ENCODE measurements around the gene SSR4. TPM values are rescaled to one million over a fixed set of nuclear protein-coding genes. Genes with fewer than 3 reads are reported as not detected.

Gene SSR4
- total and polyA plus RNA-seq, 2 donors (not counting 1 experiment from before 2014, with no cell fraction given): 134 to 297 TPM

DNA sequence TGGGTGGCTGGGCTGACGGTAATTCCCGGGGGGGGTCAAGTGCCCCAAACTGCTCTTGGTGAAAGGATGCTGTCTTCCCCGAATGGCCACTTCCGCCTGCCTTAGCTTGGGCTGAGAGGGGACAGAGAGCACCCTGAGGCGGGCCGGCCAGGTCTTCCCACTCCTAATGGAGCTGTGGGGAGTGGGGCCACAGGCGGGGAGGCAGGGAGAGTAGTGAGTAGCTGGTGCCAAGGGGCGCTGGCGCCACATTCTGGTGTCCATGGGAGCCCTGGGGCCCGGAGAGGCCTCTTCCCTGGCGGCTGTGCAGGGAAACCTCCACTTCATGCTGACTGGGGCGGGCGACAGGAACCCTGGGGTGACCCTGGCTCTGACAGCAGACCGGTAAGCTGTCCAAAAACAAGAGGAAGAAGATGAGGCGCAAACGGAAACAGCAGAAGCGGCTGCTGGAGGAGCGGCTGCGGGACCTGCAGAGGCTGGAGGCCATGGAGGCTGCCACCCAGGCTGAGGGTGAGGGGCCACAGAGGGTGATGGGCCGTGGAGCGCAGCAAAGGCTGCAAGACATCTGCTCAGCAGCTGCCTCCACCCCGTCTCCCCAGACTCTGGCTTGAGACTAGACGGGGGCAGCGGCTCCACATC, 11.0 kb upstream of the SSR4 start:
- no peak for ATAC-seq (ENCODE audit: low read depth)

DNA sequence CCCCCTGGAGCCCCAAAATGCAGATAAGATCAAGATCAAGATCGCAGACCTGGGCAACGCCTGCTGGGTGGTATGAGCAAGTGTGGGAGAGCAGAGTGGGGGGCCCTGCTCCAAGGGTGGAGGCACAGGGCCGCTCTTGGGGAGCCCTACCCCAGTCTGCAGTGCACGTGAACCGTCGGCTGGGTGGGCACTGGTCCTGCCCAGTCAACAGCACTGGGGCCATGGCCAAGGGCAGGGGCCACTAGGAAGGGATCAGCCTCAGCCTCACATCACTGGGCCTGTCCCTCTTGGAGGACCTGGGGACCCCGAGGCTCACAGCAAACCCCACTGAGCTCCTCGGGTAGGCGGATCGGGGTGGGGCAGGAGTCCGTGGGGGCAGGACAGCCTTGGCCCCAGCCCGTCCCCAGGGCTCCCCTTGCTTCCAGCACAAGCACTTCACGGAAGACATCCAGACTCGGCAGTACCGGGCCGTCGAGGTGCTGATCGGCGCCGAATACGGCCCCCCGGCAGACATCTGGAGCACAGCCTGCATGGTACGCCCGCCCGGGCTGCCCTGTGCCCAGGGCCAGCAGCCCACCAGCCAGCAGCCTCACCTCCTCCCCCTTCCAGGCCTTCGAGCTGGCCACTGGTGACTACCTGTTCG, 10.0 kb upstream of the SSR4 start:
- TF ChIP-seq EZH2 (IDR thresholded peaks at IDR 0.05; ENCODE audit: borderline replicate concordance, insufficient read depth, low read depth, low read length, poor library complexity, severe bottlenecking): no peak
- TF ChIP-seq, protein P1, sequence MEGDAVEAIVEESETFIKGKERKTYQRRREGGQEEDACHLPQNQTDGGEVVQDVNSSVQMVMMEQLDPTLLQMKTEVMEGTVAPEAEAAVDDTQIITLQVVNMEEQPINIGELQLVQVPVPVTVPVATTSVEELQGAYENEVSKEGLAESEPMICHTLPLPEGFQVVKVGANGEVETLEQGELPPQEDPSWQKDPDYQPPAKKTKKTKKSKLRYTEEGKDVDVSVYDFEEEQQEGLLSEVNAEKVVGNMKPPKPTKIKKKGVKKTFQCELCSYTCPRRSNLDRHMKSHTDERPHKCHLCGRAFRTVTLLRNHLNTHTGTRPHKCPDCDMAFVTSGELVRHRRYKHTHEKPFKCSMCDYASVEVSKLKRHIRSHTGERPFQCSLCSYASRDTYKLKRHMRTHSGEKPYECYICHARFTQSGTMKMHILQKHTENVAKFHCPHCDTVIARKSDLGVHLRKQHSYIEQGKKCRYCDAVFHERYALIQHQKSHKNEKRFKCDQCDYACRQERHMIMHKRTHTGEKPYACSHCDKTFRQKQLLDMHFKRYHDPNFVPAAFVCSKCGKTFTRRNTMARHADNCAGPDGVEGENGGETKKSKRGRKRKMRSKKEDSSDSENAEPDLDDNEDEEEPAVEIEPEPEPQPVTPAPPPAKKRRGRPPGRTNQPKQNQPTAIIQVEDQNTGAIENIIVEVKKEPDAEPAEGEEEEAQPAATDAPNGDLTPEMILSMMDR (IDR thresholded peaks at IDR 0.05): no peak
- Histone ChIP-seq H3K4me3 (ENCODE audit: control extremely low read depth in 1 of 5, extremely low read depth in 1 of 5, insufficient read depth in 1 of 5, low read depth in 2 of 5, low read length in 4 of 5) (no peak overlapping the region), H2AFZ (ENCODE audit: insufficient read depth, low read depth, low read length, poor library complexity, severe bottlenecking) (no peak overlapping the region), H3K27me3 (replicated peaks in 1 of 4; ENCODE audit: control extremely low read depth in 1 of 4, control insufficient read depth in 3 of 4, insufficient read depth in 4 of 4, low read length in 3 of 4) (no peaks in the 10 kb centered on the region), H3K9me3 (ENCODE audit: control extremely low read depth in 1 of 3, control insufficient read depth in 2 of 3, insufficient read depth in 1 of 3, low read length in 2 of 3) (no peaks in the 10 kb centered on the region), H4K20me1 (ENCODE audit: control insufficient read depth, insufficient read depth, low read length, poor library complexity, severe bottlenecking) (no peaks in the 10 kb centered on the region), H3K9ac (ENCODE audit: low read length) (no peak overlapping the region), H3K27ac (ENCODE audit: low read length in 2 of 2) (no peak overlapping the region), H3K36me3 (replicated peaks in 1 of 2; ENCODE audit: control extremely low read depth in 1 of 2, control insufficient read depth in 1 of 2, extremely low read depth in 1 of 2, insufficient read depth in 2 of 2, low read length in 1 of 2) (peaks cover 0 to 23% of the 10 kb centered on the region in 2 experiments), H3K4me1 (ENCODE audit: control insufficient read depth in 2 of 2, insufficient read depth in 2 of 2, low read length in 2 of 2) (no peaks in the 10 kb centered on the region), H3K79me2 (ENCODE audit: control insufficient read depth, insufficient read depth, low read length) (no peaks in the 10 kb centered on the region), H3K4me2 (replicated peaks; ENCODE audit: low read depth, low read length, poor library complexity, severe bottlenecking) (no peak overlapping the region)
- POLR2A ChIA-PET: no interaction called here
- WGBS (ENCODE audit: insufficient coverage): 98% methylated on average over 11 of the region's 27 CpGs
- DNase-seq: no peak
- peaks cover 4% of the 10 kb centered on the region for H3K4me1 Mint-ChIP-seq
- no peak overlapping the region for H3K4me3 Mint-ChIP-seq
- peaks cover 7% of the 10 kb centered on the region for H3K27me3 Mint-ChIP-seq
- ATAC-seq (ENCODE audit: low read depth): no peak
- no peak overlapping the region for H3K27ac Mint-ChIP-seq
- CTCF ChIA-PET: no interaction called here
- intact Hi-C loops (cut with micrococcal nuclease): no loop called here
- H3K9me3 Mint-ChIP-seq (ENCODE audit: insufficient read depth): no peaks in the 10 kb centered on the region

More for the DNA sequence above, 11.0 kb upstream of the SSR4 start:
- no peak overlapping the region for H3K4me2 ChIP-seq (replicated peaks; ENCODE audit: low read depth, low read length, poor library complexity, severe bottlenecking)
- no peak overlapping the region for H3K9ac ChIP-seq (ENCODE audit: low read length)
- TF ChIP-seq, protein P1 (IDR thresholded peaks at IDR 0.05): no peak
- H3K4me3 Mint-ChIP-seq: no peak overlapping the region
- ChIA-PET CTCF (no interaction called here), POLR2A (no interaction called here)
- no peak overlapping the region for H3K27ac Mint-ChIP-seq
- no peaks in the 10 kb centered on the region for H3K9me3 ChIP-seq (ENCODE audit: control extremely low read depth in 1 of 3, control insufficient read depth in 2 of 3, insufficient read depth in 1 of 3, low read length in 2 of 3)
- H3K27me3 Mint-ChIP-seq: peaks cover 7% of the 10 kb centered on the region
- no peaks in the 10 kb centered on the region for H4K20me1 ChIP-seq (ENCODE audit: control insufficient read depth, insufficient read depth, low read length, poor library complexity, severe bottlenecking)
- H3K4me3 ChIP-seq (ENCODE audit: control extremely low read depth in 1 of 5, extremely low read depth in 1 of 5, insufficient read depth in 1 of 5, low read depth in 2 of 5, low read length in 4 of 5): no peak overlapping the region
- H3K79me2 ChIP-seq (ENCODE audit: control insufficient read depth, insufficient read depth, low read length): no peaks in the 10 kb centered on the region
- no peaks in the 10 kb centered on the region for H3K27me3 ChIP-seq (replicated peaks in 1 of 4; ENCODE audit: control extremely low read depth in 1 of 4, control insufficient read depth in 3 of 4, insufficient read depth in 4 of 4, low read length in 3 of 4)
- peaks cover 0 to 19% of the 10 kb centered on the region in 2 experiments for H3K36me3 ChIP-seq (replicated peaks in 1 of 2; ENCODE audit: control extremely low read depth in 1 of 2, control insufficient read depth in 1 of 2, extremely low read depth in 1 of 2, insufficient read depth in 2 of 2, low read length in 1 of 2)
- H3K4me1 Mint-ChIP-seq: peaks cover 4% of the 10 kb centered on the region
- no peaks in the 10 kb centered on the region for H3K9me3 Mint-ChIP-seq (ENCODE audit: insufficient read depth)
- H3K27ac ChIP-seq (ENCODE audit: low read length in 2 of 2): no peak overlapping the region
- H3K4me1 ChIP-seq (ENCODE audit: control insufficient read depth in 2 of 2, insufficient read depth in 2 of 2, low read length in 2 of 2): no peaks in the 10 kb centered on the region
- DNase-seq: no peak
- intact Hi-C loops (cut with micrococcal nuclease): no loop called here
- 73% methylated on average over 12 of the region's 24 CpGs for WGBS (ENCODE audit: insufficient coverage)
- no peak overlapping the region for H2AFZ ChIP-seq (ENCODE audit: insufficient read depth, low read depth, low read length, poor library complexity, severe bottlenecking)

Measured in B cell (primary cell).